ENCODE measurements around the gene ARHGEF12.

ARHGEF12 gene

DNA sequence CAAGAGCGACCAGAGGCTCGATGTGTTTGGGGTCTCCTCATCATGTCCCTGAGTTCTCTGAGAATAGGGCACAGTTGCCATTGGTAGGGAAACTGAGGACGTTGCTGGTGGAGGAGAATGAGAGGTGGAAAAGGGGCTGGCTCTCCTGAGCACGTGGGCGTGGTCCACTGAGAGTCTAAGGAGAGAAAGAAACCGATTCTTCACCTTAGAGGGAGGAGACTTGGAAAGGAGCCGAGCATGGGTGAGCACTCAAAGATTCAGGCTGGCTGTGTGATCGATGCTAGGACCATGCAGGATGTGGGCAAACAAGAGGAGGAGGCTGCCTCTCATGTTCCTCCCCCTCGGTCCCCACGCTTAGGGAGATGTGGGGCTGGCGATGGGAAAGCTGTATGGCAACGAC is 30.9 kb upstream of the ARHGEF12 start:
- Histone ChIP-seq H3K9me3 (ENCODE audit: insufficient read depth, low read length) (no peaks in the 10 kb centered on the region), H3K27me3 (ENCODE audit: low read length) (no peaks in the 10 kb centered on the region), H3K36me3 (ENCODE audit: low read length) (no peaks in the 10 kb centered on the region), H3K4me2 (ENCODE audit: low read depth, low read length, poor library complexity, severe bottlenecking) (no peak overlapping the region), H3K79me2 (ENCODE audit: insufficient read depth, low read length) (no peaks in the 10 kb centered on the region), H3K4me3 (ENCODE audit: insufficient read depth, low read length, poor library complexity, severe bottlenecking) (no peak overlapping the region), H2AFZ (ENCODE audit: low read depth, low read length, severe bottlenecking) (no peak overlapping the region), H4K20me1 (ENCODE audit: low read depth, low read length) (no peaks in the 10 kb centered on the region), H3F3A (ENCODE audit: insufficient read depth) (no peaks in the 10 kb centered on the region), H3K9ac (ENCODE audit: low read length) (no peak overlapping the region), H3K27ac (ENCODE audit: low read depth, low read length) (no peak overlapping the region), H3K9me2 (replicated peaks; ENCODE audit: insufficient read depth, low read length) (no peaks in the 10 kb centered on the region)
- TF ChIP-seq EZH2phosphoT487 (conservative IDR thresholded peaks at IDR 0.05; ENCODE audit: low read length), result no peak
- TF ChIP-seq, protein P1, sequence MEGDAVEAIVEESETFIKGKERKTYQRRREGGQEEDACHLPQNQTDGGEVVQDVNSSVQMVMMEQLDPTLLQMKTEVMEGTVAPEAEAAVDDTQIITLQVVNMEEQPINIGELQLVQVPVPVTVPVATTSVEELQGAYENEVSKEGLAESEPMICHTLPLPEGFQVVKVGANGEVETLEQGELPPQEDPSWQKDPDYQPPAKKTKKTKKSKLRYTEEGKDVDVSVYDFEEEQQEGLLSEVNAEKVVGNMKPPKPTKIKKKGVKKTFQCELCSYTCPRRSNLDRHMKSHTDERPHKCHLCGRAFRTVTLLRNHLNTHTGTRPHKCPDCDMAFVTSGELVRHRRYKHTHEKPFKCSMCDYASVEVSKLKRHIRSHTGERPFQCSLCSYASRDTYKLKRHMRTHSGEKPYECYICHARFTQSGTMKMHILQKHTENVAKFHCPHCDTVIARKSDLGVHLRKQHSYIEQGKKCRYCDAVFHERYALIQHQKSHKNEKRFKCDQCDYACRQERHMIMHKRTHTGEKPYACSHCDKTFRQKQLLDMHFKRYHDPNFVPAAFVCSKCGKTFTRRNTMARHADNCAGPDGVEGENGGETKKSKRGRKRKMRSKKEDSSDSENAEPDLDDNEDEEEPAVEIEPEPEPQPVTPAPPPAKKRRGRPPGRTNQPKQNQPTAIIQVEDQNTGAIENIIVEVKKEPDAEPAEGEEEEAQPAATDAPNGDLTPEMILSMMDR (IDR thresholded peaks at IDR 0.05; ENCODE audit: insufficient read depth, low read length, poor library complexity, severe bottlenecking), result no peak

DNA sequence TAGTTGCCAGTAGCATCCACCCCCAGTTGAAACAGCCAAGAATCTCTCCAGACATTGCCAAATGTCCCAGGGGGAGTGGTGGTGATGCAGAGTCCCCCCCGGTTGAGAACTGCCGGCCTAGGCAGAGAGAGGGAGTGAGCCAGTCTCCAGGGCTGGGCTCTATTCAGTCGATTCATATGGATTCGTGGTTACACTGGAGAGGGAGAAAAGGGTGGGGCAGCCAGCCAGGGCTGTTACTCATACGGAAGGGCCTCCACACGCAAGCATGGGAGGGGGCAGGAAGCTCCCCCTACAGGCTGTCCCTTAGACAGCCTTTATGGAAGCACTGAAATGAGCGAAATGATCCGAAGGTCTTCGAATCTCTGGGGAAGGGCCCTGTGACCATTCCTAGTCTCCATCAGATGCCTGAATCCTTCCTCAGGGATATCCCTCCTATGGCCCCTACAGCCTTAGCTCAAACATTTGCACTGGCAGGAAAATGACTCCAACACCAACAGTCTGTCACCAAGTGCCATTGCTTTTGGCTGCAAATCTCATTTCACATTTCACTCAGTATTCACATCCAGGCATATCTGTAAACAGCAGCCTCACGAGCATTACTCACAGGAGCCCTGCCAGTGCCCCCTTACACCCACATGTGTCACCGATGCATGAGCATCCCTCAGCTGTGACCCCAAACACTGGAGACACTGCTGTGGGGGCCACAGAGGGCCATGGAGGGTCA is 29.5 kb upstream of the ARHGEF12 start:
- Histone ChIP-seq H3F3A (ENCODE audit: insufficient read depth) (no peaks in the 10 kb centered on the region), H3K9ac (ENCODE audit: low read length) (no peak overlapping the region), H3K36me3 (ENCODE audit: low read length) (no peaks in the 10 kb centered on the region)

DNA sequence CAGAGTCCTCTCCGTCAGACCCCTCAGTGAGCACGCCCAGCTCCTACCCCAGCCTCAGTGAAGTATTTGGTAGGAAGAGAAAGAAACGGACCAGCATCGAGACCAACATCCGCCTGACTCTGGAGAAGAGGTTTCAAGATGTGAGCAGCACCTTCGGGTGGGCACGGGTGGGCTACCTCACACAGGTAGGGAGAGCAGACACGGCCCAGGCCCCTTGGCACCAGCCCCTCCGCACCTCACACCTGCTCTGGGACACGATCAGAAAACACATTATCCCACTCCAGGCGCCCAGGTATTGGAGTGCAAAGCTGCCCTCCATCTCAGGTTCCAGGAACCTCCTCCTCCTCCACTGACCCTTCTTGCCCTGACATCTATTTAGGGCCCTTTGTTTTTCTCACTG is 28.7 kb upstream of the ARHGEF12 start:
- Histone ChIP-seq H3F3A (ENCODE audit: insufficient read depth) (no peaks in the 10 kb centered on the region), H2AFZ (ENCODE audit: low read depth, low read length, severe bottlenecking) (no peak overlapping the region), H4K20me1 (ENCODE audit: low read depth, low read length) (no peaks in the 10 kb centered on the region), H3K36me3 (ENCODE audit: low read length) (no peaks in the 10 kb centered on the region), H3K4me2 (ENCODE audit: low read depth, low read length, poor library complexity, severe bottlenecking) (no peak overlapping the region), H3K9me2 (replicated peaks; ENCODE audit: insufficient read depth, low read length) (no peaks in the 10 kb centered on the region), H3K79me2 (ENCODE audit: insufficient read depth, low read length) (no peaks in the 10 kb centered on the region), H3K27me3 (ENCODE audit: low read length) (no peaks in the 10 kb centered on the region), H3K4me3 (ENCODE audit: insufficient read depth, low read length, poor library complexity, severe bottlenecking) (no peak overlapping the region), H3K9me3 (ENCODE audit: insufficient read depth, low read length) (no peaks in the 10 kb centered on the region), H3K27ac (ENCODE audit: low read depth, low read length) (no peak overlapping the region), H3K9ac (ENCODE audit: low read length) (no peak overlapping the region)
- TF ChIP-seq EZH2phosphoT487 (conservative IDR thresholded peaks at IDR 0.05; ENCODE audit: low read length), result no peak
- TF ChIP-seq, protein P1 (IDR thresholded peaks at IDR 0.05; ENCODE audit: insufficient read depth, low read length, poor library complexity, severe bottlenecking), result no peak

More for the DNA sequence above, 29.5 kb upstream of the ARHGEF12 start:
- Histone ChIP-seq H3K9me2 (replicated peaks; ENCODE audit: insufficient read depth, low read length) (no peaks in the 10 kb centered on the region), H3K9me3 (ENCODE audit: insufficient read depth, low read length) (no peaks in the 10 kb centered on the region), H2AFZ (ENCODE audit: low read depth, low read length, severe bottlenecking) (no peak overlapping the region), H3K4me3 (ENCODE audit: insufficient read depth, low read length, poor library complexity, severe bottlenecking) (no peak overlapping the region), H4K20me1 (ENCODE audit: low read depth, low read length) (no peaks in the 10 kb centered on the region), H3K4me2 (ENCODE audit: low read depth, low read length, poor library complexity, severe bottlenecking) (no peak overlapping the region), H3K27ac (ENCODE audit: low read depth, low read length) (no peak overlapping the region), H3K27me3 (ENCODE audit: low read length) (no peaks in the 10 kb centered on the region), H3K79me2 (ENCODE audit: insufficient read depth, low read length) (no peaks in the 10 kb centered on the region)
- TF ChIP-seq, protein P1 (IDR thresholded peaks at IDR 0.05; ENCODE audit: insufficient read depth, low read length, poor library complexity, severe bottlenecking), result no peak
- TF ChIP-seq EZH2phosphoT487 (conservative IDR thresholded peaks at IDR 0.05; ENCODE audit: low read length), result no peak
